ENCODE measurements around the gene ADGB.

DNA sequence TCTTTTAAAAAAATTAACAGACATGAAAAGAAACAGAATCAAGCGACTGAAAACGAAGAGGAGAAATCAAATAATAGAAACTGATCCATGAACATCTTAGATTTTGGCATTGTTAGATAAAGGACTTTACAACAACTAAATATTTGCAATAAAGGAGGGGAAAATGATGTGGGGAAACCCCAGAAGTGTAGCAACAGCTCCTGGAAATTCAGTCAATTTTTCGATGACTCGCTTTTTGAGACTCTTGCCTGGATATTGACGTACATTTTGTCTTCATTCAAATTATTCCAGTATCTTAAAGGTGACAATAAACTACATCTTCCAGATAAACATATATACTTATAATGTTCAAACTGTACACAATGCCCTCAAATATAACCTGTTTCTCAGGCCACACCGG lies 44.1 kb downstream of the ADGB start:
- TF ChIP-seq, protein P1, sequence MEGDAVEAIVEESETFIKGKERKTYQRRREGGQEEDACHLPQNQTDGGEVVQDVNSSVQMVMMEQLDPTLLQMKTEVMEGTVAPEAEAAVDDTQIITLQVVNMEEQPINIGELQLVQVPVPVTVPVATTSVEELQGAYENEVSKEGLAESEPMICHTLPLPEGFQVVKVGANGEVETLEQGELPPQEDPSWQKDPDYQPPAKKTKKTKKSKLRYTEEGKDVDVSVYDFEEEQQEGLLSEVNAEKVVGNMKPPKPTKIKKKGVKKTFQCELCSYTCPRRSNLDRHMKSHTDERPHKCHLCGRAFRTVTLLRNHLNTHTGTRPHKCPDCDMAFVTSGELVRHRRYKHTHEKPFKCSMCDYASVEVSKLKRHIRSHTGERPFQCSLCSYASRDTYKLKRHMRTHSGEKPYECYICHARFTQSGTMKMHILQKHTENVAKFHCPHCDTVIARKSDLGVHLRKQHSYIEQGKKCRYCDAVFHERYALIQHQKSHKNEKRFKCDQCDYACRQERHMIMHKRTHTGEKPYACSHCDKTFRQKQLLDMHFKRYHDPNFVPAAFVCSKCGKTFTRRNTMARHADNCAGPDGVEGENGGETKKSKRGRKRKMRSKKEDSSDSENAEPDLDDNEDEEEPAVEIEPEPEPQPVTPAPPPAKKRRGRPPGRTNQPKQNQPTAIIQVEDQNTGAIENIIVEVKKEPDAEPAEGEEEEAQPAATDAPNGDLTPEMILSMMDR (IDR thresholded peaks at IDR 0.05): no peak
- no peak for TF ChIP-seq POLR2A (IDR thresholded peaks at IDR 0.05)

Measured in thyroid gland (tissue), 4 donors.